Pulmonary artery endothelial cell (primary cell): ENCODE data around the gene CELSR2. TPM values are rescaled to one million over a fixed set of nuclear protein-coding genes. Genes with fewer than 3 reads are reported as not detected.
A peak's percentile ranks its signal among the peaks of the same experiment; 100 is the strongest.

ENCODE experiments used
- DNase-seq: peaks from one replicate; pipeline ENCODE4 v3.0.0-alpha.2; 2011; ENCODE audit warnings: low read depth, low spot score
- total RNA-seq: library from RNA; depleted of rRNA; stranded (reverse); fragments of >200 nt; gene quantifications from 2 replicates; pipeline ENCODE4 v1.2.3, GENCODE V29; 2014

The CELSR2 gene
- total RNA-seq, 1 donor from 2014 or later, result 1.3 TPM

- peak; percentile 48 for DNase-seq
These were observed 14.4 kb downstream of the CELSR2 start for GRCh38 chr1:109263597-109264378.

- DNase-seq, result no peak
These were observed 15.0 kb downstream of the CELSR2 start for GRCh38 chr1:109264379-109264755.

GRCh38 chr1:109265016-109265415, 15.7 kb downstream of the CELSR2 start:
- no peak for DNase-seq

GRCh38 chr1:109265741-109266330, 16.5 kb downstream of the CELSR2 start:
- no peak for DNase-seq

- DNase-seq, result no peak
These were observed 17.6 kb downstream of the CELSR2 start for GRCh38 chr1:109266965-109267364.

GRCh38 chr1:109267743-109268300, 18.5 kb downstream of the CELSR2 start:
- no peak for DNase-seq

- no peak for DNase-seq
These were observed 19.3 kb downstream of the CELSR2 start for GRCh38 chr1:109268431-109269211.

GRCh38 chr1:109269212-109269980, 20.1 kb downstream of the CELSR2 start:
- DNase-seq, result no peak

GRCh38 chr1:109269981-109270622, 20.8 kb downstream of the CELSR2 start:
- no peak for DNase-seq

GRCh38 chr1:109270623-109271317, 21.4 kb downstream of the CELSR2 start:
- no peak for DNase-seq

- no peak for DNase-seq
These were observed 22.1 kb downstream of the CELSR2 start for GRCh38 chr1:109271458-109271857.

GRCh38 chr1:109272021-109272799, 22.9 kb downstream of the CELSR2 start:
- DNase-seq, result no peak

GRCh38 chr1:109272831-109273547, 23.6 kb downstream of the CELSR2 start:
- DNase-seq, result no peak

GRCh38 chr1:109273570-109274288, 24.4 kb downstream of the CELSR2 start:
- no peak for DNase-seq

- DNase-seq, result no peak
These were observed 25.5 kb downstream of the CELSR2 start for GRCh38 chr1:109274533-109275476.

GRCh38 chr1:109275706-109276345, 26.5 kb downstream of the CELSR2 start:
- no peak for DNase-seq
